A673 (cell line): ENCODE results near the gene PIGA. TPM values are rescaled to one million over a fixed set of nuclear protein-coding genes. Genes with fewer than 3 reads are reported as not detected.
"Not testable (repeated sequence)": the region's sequence is repeated elsewhere in the genome, so short reads cannot be mapped to it uniquely, and the experiment has no call there.

Experiments used
- BruUV-seq: library from RNA; stranded (reverse); fragments of 400-500 nt; replicated peaks from 2 replicates; lab custom pipeline; 2021; lab: Mats Ljungman, UMichigan
- CTCF ChIA-PET: fragments of 300-600 bp; sonication (Branson Sonifier 250); formaldehyde crosslinking; loops from one replicate; lab custom pipeline; 2022; ENCODE audit warnings: antibody characterized with exemption; lab: Charles Lee
- POLR2A ChIA-PET: fragments of 300-600 bp; sonication (Branson Sonifier 250); formaldehyde crosslinking; loops from one replicate; lab custom pipeline; 2022; ENCODE audit warnings: antibody characterized with exemption; ENCODE audit not compliant: low non-redundant PET; lab: Charles Lee
- DNase-seq: peaks from one replicate; pipeline ENCODE4 v3.0.0-alpha.2; 2015; ENCODE audit warnings: low spot score
- H3K27ac ChIP-seq: fragments of 200-600 bp; sonication (generic); 2 replicates; pipeline ENCODE4 v1.5.1; 2016; ENCODE audit warnings: mixed run types, low read depth, mild to moderate bottlenecking, mixed read lengths, antibody characterized with exemption, low read length; ENCODE audit not compliant: poor library complexity, severe bottlenecking
- H3K27me3 ChIP-seq: fragments of 200-600 bp; sonication (generic); replicated peaks from 2 replicates; pipeline ENCODE4 v1.6.1; 2017; ENCODE audit warnings: mixed run types, low read depth, mild to moderate bottlenecking, mixed read lengths, antibody characterized with exemption, low read length; ENCODE audit not compliant: insufficient read depth, poor library complexity
- H3K36me3 ChIP-seq: fragments of 200-600 bp; sonication (generic); 2 replicates; pipeline ENCODE4 v1.6.1; 2016; ENCODE audit warnings: mixed run types, mild to moderate bottlenecking, mixed read lengths, antibody characterized with exemption, low read length; ENCODE audit not compliant: insufficient read depth, poor library complexity, severe bottlenecking
- H3K4me1 ChIP-seq: fragments of 200-600 bp; sonication (generic); 2 replicates; pipeline ENCODE4 v1.6.1; 2017; ENCODE audit warnings: mixed run types, mild to moderate bottlenecking, mixed read lengths, antibody characterized with exemption, low read length; ENCODE audit not compliant: insufficient read depth, poor library complexity, severe bottlenecking
- H3K4me3 ChIP-seq: fragments of 200-600 bp; sonication (generic); 2 replicates; pipeline ENCODE4 v1.5.1; 2016; ENCODE audit warnings: low read depth, mixed run types, mild to moderate bottlenecking, mixed read lengths, low read length; ENCODE audit not compliant: poor library complexity, severe bottlenecking
- H3K9me3 ChIP-seq: fragments of 200-600 bp; sonication (generic); 2 replicates; pipeline ENCODE4 v1.6.1; 2016; ENCODE audit warnings: mixed run types, low read depth, mild to moderate bottlenecking, mixed read lengths, antibody characterized with exemption, low read length; ENCODE audit not compliant: poor library complexity, severe bottlenecking
- CTCF ChIP-seq: fragments of 300-800, 200-600 bp; sonication (generic); conservative IDR thresholded peaks from 2 replicates; pipeline ENCODE4 v1.5.1; 2017; ENCODE audit warnings: low read depth, mild to moderate bottlenecking, antibody characterized with exemption, low read length, moderate library complexity, mixed read lengths
- EZH2 ChIP-seq: fragments of 200-600 bp; sonication (generic); IDR thresholded peaks from 2 replicates; pipeline ENCODE4 v1.6.1; 2017; ENCODE audit warnings: borderline replicate concordance, low read depth, mild to moderate bottlenecking, mixed read lengths, antibody characterized with exemption, low read length; ENCODE audit not compliant: poor library complexity, severe bottlenecking
- intact Hi-C: fragments of 100-400 bp; cut with micrococcal nuclease; formaldehyde crosslinking; loops from one replicate; pipeline ENCODE4 v1.10.0; 2022; ENCODE audit not compliant: unreplicated experiment
- total RNA-seq: library from RNA; stranded (reverse); gene quantifications from 2 replicates; pipeline ENCODE4 v1.2.3, GENCODE V29; 2021

PIGA gene
- total RNA-seq, 1 experiment from 2014 or later: 17.4 TPM

- no peak overlapping the region for H3K27ac ChIP-seq
- no peak overlapping the region for H3K4me3 ChIP-seq
- intact Hi-C loops: no loop called here
- TF ChIP-seq EZH2 (no peak), CTCF (no peak)
- CTCF ChIA-PET: no interaction called here
- no peaks in the 10 kb centered on the region for H3K4me1 ChIP-seq
- no peaks in the 10 kb centered on the region for H3K36me3 ChIP-seq
- BruUV-seq: no TSS peak
- H3K27me3 ChIP-seq: no peaks in the 10 kb centered on the region
- POLR2A ChIA-PET: no interaction called here
- no peak for DNase-seq
- H3K9me3 ChIP-seq: no peaks in the 10 kb centered on the region
These were observed 60.4 kb downstream of the PIGA start for GRCh38 chrX:15274946-15275345.

GRCh38 chrX:15273275-15273674 lies 62.0 kb downstream of the PIGA start:
- H3K9me3 ChIP-seq, POLR2A ChIA-PET, intact Hi-C loops, H3K27me3 ChIP-seq, DNase-seq, H3K36me3 ChIP-seq, H3K4me3 ChIP-seq, H3K27ac ChIP-seq, BruUV-seq, CTCF ChIA-PET, H3K4me1 ChIP-seq: not testable (repeated sequence)

DNA sequence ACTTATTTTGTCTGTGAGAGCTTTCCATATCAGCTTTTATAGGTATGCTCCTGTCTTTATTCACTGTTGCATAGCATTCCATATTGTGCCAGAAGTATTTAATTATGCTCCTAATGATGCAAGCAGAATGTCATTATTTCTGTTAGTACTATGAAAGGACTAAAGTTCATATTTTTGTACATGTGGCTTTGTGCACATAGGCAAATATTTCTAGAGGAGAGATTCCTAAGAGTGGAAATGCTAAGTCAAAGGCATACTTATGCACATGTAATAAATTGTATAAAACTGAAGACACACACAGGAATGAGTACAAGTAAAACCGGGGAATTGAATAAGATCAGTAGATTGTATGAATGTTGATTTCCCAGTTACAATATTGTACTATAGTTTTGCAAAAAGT lies 63.6 kb downstream of the PIGA start:
- H3K36me3 ChIP-seq: no peaks in the 10 kb centered on the region
- H3K4me1 ChIP-seq: no peaks in the 10 kb centered on the region
- intact Hi-C loops: no loop called here
- no peak for DNase-seq
- CTCF ChIA-PET: no interaction called here
- TF ChIP-seq CTCF (no peak), EZH2 (no peak)
- BruUV-seq: no TSS peak
- no peak overlapping the region for H3K27ac ChIP-seq
- POLR2A ChIA-PET: no interaction called here
- no peaks in the 10 kb centered on the region for H3K9me3 ChIP-seq
- H3K4me3 ChIP-seq: no peak overlapping the region
- no peaks in the 10 kb centered on the region for H3K27me3 ChIP-seq

- no peak for DNase-seq
- intact Hi-C loops: no loop called here
- H3K36me3 ChIP-seq: no peaks in the 10 kb centered on the region
- H3K4me3 ChIP-seq: no peak within 1 kb of the TSS
- no peaks in the 10 kb centered on the region for H3K27me3 ChIP-seq
- H3K4me1 ChIP-seq: no peaks in the 10 kb centered on the region
- no peaks in the 10 kb centered on the region for H3K9me3 ChIP-seq
- no peak within 1 kb of the TSS for H3K27ac ChIP-seq
- ChIA-PET CTCF (no interaction called here), POLR2A (no interaction called here)
- TF ChIP-seq CTCF (no peak), EZH2 (no peak)
- BruUV-seq: no TSS peak
These were observed 65.5 kb downstream of the PIGA start, which contains the start of gene ASB9 for GRCh38 chrX:15269618-15270521. Gene ASB9 (minus strand): TSS chrX:15270083. CDS start chrX:15269874, 209 bp downstream.
